Fibroblast of pulmonary artery (primary cell): Measurements from ENCODE around the gene CDKL4.
"Not testable (repeated sequence)": the region's sequence is repeated elsewhere in the genome, so short reads cannot be mapped to it uniquely, and the experiment has no call there.

Experiments
- DNase-seq: peaks from one replicate; pipeline ENCODE4 v3.0.0-alpha.2; 2010; ENCODE audit warnings: low read depth
- H3K4me3 ChIP-seq: replicated peaks from 2 replicates; pipeline ENCODE4 v1.5.1; 2011; ENCODE audit warnings: low read depth, mild to moderate bottlenecking, control low read depth, low read length, moderate library complexity
- CTCF ChIP-seq: IDR thresholded peaks from 2 replicates; pipeline ENCODE4 v1.5.1; 2011; ENCODE audit warnings: mild to moderate bottlenecking, control low read depth, low read length, inconsistent platforms; ENCODE audit errors: missing control alignments

CDKL4 gene

GRCh38 chr2:39171621-39172020 is 72.1 kb downstream of the CDKL4 start:
- no peak for DNase-seq
- no peak for TF ChIP-seq CTCF
- no peak overlapping the region for H3K4me3 ChIP-seq

GRCh38 chr2:39164089-39164488 is 79.7 kb downstream of the CDKL4 start:
- no peak for DNase-seq
- no peak for TF ChIP-seq CTCF
- H3K4me3 ChIP-seq = no peak overlapping the region

GRCh38 chr2:39160982-39161381 is 82.8 kb downstream of the CDKL4 start:
- DNase-seq = no peak
- H3K4me3 ChIP-seq = no peak overlapping the region
- no peak for TF ChIP-seq CTCF

GRCh38 chr2:39159283-39159682 is 84.5 kb downstream of the CDKL4 start:
- no peak for DNase-seq
- TF ChIP-seq CTCF = no peak
- no peak overlapping the region for H3K4me3 ChIP-seq

GRCh38 chr2:39158351-39158750 is 85.4 kb downstream of the CDKL4 start:
- peak; percentile 16 for DNase-seq
- no peak for TF ChIP-seq CTCF

GRCh38 chr2:39156846-39157245 is 86.9 kb downstream of the CDKL4 start:
- no peak for DNase-seq
- no peak overlapping the region for H3K4me3 ChIP-seq
- TF ChIP-seq CTCF = no peak

More at GRCh38 chr2:39158351-39158750, 85.4 kb downstream of the CDKL4 start:
- H3K4me3 ChIP-seq = no peak overlapping the region

GRCh38 chr2:39156107-39156506 is 87.7 kb downstream of the CDKL4 start:
- H3K4me3 ChIP-seq = no peak overlapping the region
- TF ChIP-seq CTCF = no peak
- DNase-seq = peak; percentile 43

GRCh38 chr2:39155573-39155972 is 88.2 kb downstream of the CDKL4 start:
- DNase-seq, H3K4me3 ChIP-seq: not testable (repeated sequence)
